Fibroblast of villous mesenchyme (primary cell): ENCODE measurements around the gene CERS5. TPM values are rescaled to one million over a fixed set of nuclear protein-coding genes. Genes with fewer than 3 reads are reported as not detected.

Source experiments
- DNase-seq: peaks from one replicate; pipeline ENCODE4 v3.0.0-alpha.2; 2010; ENCODE audit warnings: low read depth
- H3K4me3 ChIP-seq: 2 replicates; pipeline ENCODE4 v1.5.1; 2011; ENCODE audit warnings: low read depth, mild to moderate bottlenecking, low read length
- CTCF ChIP-seq: IDR thresholded peaks from 2 replicates; pipeline ENCODE4 v1.5.1; 2012; ENCODE audit warnings: low read depth, mild to moderate bottlenecking, low read length; ENCODE audit not compliant: insufficient read depth
- total RNA-seq: library from RNA; depleted of rRNA; stranded (reverse); fragments of >200 nt; gene quantifications from 2 replicates; pipeline ENCODE4 v1.2.3, GENCODE V29; 2012

Gene CERS5
- total RNA-seq, 1 donor, result 40.2 TPM

- no peak for TF ChIP-seq CTCF
- no peak overlapping the region for H3K4me3 ChIP-seq
- no peak for DNase-seq
Measured at GRCh38 chr12:50120521-50120920, 46.6 kb downstream of the CERS5 start.

- TF ChIP-seq CTCF, result no peak
- DNase-seq, result no peak
- H3K4me3 ChIP-seq, result no peak overlapping the region
Measured at GRCh38 chr12:50119387-50119786, 47.8 kb downstream of the CERS5 start.

GRCh38 chr12:50117057-50117622 is 50.0 kb downstream of the CERS5 start:
- no peak for DNase-seq
- no peak for TF ChIP-seq CTCF
- H3K4me3 ChIP-seq, result no peak overlapping the region

GRCh38 chr12:50112456-50113218 is 54.5 kb downstream of the CERS5 start:
- H3K4me3 ChIP-seq, result peak overlapping the region; percentile 97
- TF ChIP-seq CTCF, result no peak
- DNase-seq, result no peak

GRCh38 chr12:50111693-50112455 is 55.3 kb downstream of the CERS5 start, which contains the start of gene COX14:
TSS of gene COX14 (plus strand) at chr12:50112236. CDS start at chr12:50120044, 7,808 bp downstream.
- peak; percentile 90 for TF ChIP-seq CTCF
- peak; percentile 100 for DNase-seq
- peak within 1 kb of the TSS; percentile 97 for H3K4me3 ChIP-seq

GRCh38 chr12:50111395-50111692 is 55.8 kb downstream of the CERS5 start:
- no peak for DNase-seq
- H3K4me3 ChIP-seq, result peak overlapping the region; percentile 39
- no peak for TF ChIP-seq CTCF
